DMS53 treated with DMSO at 0.1 percent for 48 hours (cell line): ENCODE results near the gene IMP3.

ENCODE experiments used
- DNase-seq: peaks from one replicate; lab custom pipeline; 2025; ENCODE audit not compliant: unreplicated experiment; lab: John Stamatoyannopoulos, UW

IMP3 gene

GRCh38 chr15:75673426-75674235 is 33.6 kb upstream of the IMP3 start:
- DNase-seq: no peak

- DNase-seq: no peak
Measured at GRCh38 chr15:75672646-75673425, 32.8 kb upstream of the IMP3 start.

GRCh38 chr15:75671730-75672602 is 31.9 kb upstream of the IMP3 start:
- DNase-seq: no peak

- DNase-seq: no peak
Measured at GRCh38 chr15:75669879-75670212, 29.8 kb upstream of the IMP3 start.

GRCh38 chr15:75669191-75669878 is 29.3 kb upstream of the IMP3 start:
- DNase-seq: no peak

DNA sequence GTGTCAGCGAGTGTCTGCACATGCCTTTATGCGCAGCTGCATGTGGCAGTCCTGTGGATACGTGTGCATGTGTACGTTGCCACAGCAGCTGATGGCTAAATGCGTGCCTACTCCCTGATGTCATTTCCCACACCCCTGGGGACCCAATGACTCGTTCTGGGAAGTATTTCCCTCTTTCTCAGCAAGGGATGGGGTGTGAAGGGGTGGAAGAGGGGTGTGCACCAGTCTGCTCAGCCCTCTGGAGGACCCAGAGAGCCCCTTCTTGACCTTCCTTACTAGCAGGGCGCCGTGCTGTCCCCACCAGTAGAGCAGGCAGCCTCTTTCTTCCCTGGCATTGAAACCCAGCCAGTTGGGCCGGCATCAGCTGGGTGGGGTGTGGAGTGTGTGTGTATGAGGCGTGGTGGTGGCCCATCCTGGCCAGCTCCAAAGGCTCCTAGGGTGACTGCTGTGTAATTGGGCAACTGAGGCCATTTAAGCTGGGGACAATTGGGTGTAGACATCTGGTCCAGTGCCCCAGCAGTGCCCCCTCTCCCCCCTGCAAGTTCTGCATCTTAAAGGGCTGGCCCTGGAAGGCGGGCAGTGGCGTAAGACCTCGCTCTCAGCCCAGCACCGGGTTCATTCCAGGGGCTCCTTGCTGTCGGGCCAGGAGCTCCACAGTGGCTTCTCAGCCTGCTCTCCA is 26.9 kb upstream of the IMP3 start:
- DNase-seq: no peak

DNA sequence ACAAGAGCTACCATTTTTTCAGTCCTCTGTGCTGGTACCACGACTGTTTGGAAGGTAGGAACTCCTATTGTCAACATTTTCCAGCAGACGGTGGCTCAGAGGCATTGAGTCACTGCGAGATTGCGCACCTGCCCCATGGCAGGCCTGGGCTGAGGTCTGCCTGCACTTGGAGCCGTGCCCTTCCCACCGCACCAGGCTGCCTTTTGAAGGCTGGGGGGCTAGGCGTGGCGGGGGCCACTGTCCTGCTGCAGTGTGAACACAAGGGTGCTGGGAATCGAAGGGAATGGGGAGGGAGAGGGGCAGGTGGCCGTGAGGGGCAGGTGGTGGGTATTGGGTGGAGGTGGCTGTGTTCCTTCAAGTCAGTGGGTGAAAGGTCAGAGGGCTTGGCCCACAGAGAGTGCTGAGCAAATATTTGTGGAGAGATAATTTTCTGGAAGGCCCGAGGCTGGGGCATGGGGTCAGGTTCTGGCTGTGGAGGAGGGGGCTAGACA is 24.0 kb upstream of the IMP3 start:
- DNase-seq: peak; percentile 51

- no peak for DNase-seq
Measured at GRCh38 chr15:75662823-75663519, 22.9 kb upstream of the IMP3 start.

DNA sequence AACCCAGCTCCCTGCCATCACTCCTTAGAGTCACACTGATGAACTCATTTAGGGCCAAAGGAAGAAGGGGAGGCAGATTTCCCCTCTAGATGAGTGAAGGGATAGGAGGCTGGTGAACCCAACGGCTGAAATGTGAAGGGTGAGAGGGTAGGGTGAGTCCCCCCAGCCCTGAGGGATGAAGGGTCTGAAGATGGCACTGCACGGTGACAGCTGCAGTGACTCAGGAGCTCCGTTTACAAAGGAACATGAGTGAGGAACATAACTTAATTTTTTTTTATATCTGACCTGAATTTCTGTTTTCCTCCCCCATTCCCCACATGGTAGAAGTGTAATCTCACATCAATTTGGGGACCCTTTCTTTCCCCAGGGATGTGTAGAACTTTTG is 21.7 kb upstream of the IMP3 start:
- no peak for DNase-seq

DNA sequence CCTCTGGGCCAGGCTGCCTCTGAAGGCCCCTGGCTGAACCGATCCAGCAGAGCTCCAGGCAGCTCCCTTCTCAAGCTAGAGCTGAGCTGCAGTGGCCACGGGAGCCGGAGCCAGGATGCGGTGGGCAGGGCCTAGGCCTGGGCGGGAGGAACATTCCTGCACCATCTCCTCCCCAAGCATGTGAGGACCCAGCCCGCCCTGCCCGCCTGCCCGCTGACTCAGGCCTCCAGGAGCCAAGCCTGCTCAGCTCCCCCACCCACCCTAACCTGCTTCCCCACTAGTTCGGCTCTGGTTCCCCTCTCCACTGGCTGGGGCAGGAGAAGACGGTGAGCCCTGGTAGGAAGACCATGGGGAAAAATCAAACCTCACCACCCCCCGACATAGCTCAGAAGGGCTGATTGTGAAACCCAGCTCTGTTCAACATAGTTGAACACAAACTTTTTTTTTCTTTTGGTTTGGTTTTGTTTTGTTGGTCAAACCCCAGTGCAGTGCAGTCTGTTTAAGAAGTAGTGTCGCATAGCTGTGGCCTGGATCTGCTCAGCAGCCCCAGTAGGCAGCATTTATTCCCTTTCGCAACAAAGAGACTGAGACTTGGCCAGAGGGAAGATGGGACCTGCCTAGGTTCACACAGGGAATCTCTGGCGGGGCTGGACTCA is 21.2 kb upstream of the IMP3 start:
- DNase-seq: no peak

GRCh38 chr15:75659928-75660645 is 20.1 kb upstream of the IMP3 start:
- DNase-seq: no peak

GRCh38 chr15:75659141-75659771 is 19.2 kb upstream of the IMP3 start:
- DNase-seq: no peak

DNA sequence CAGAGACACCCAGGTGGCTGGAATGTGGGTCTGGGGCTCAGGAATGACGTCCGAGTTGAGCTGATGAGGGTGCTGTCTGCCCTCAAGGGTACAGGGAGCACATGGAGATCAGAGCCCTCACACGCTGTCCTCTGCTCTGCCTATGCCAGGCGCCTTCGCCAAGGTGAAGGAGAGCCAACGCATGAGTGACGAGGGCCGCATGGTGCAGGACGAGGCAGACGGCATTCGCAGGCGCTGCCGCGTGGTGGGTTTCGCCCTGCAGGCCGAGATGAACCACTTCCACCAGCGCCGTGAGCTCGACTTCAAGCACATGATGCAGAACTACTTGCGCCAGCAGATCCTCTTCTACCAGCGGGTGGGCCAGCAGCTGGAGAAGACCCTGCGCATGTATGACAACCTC is 16.8 kb upstream of the IMP3 start:
- DNase-seq: no peak

GRCh38 chr15:75656331-75656730 is 16.3 kb upstream of the IMP3 start:
- no peak for DNase-seq

GRCh38 chr15:75655931-75656330 is 15.9 kb upstream of the IMP3 start:
- DNase-seq: peak; percentile 12

- no peak for DNase-seq
Measured at GRCh38 chr15:75654201-75654907, 14.3 kb upstream of the IMP3 start.

DNA sequence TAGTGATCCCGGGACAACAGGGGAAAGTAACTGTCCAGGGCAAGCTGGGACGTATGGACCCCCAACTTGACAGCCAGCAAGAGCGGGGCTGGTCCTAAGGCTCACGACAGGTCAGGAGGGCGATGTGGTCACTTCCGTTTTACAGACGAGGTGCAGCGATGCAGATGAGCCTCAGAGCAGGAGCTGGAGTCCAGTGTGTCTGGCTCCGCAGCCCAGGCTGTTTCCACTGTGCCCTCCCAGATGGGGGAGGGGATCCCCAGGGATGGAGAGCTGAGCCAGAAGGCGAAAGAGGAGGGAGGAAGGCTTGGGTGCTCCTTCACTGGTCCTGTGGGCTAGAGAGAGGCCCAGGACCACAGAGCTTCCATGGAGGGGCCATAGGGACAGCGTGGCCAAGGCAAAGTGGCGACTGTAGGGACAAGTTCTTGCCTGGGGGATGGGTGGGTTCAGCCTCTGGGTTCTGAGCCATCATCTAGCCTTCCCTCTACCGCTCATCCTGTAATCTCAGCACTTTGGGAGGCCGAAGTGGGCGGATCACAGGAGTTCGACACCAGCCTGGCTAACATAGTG is 13.4 kb upstream of the IMP3 start:
- no peak for DNase-seq
